ENCODE measurements around the gene NDUFB11. TPM values are rescaled to one million over a fixed set of nuclear protein-coding genes. Genes with fewer than 3 reads are reported as not detected.

The NDUFB11 gene
- total and polyA plus RNA-seq, 9 of the 15 experiments (the other 6 are each of a cell fraction or from before 2014, with no cell fraction given) = 20.9 to 269 (median 86.8) TPM

DNA sequence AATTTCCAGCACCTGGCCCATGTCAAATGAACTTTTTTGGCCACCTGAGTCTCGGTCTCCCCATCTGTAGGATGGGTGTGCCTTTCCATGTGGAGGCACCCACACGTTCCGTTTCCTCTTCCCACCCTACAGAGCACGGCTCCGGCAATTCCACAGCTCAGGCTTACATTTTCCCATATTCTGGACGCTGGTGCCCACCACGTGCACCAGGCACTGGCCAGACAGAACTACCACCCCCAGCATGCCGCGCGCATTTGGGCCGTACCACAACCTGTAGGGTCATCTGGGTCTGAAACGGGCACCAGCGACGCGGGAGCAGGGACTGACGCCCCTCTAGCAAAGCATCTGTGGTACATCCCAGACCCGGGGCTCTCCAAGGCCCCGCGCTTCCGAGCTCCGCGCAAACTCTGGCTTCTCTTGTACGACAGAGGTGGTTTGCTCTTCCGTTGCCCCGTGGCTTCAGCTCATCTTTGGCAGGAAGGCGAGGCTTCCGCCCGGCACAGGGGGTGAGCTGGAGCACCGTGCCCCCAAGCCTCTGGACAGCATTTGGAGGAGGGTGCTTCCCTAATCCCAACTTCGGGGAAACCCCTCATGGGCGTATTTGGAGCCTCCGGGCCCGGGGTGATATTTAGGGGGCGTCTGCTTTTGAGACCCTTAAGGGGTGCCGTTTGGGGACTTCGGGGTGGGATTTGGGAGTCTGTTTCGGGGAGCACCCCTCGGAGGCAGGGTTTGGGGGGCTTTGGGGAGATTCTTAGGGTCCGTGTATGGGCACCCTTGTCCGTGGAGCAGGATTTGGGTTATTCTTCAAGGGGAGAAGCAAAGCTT lies 46.2 kb upstream of the NDUFB11 start:
- no peaks in the 10 kb centered on the region for H3K9me1 ChIP-seq (ENCODE audit: control insufficient read depth, insufficient read depth, low read length)
- peak overlapping the region; percentile 81 for H2AFZ ChIP-seq (ENCODE audit: low read depth, low read length)
- FAIRE-seq (peak; percentile 65), DNase-seq (ENCODE audit: extremely low read depth in 1 of 4, low spot score in 3 of 4) (peak; percentile 77 to 84 (median 79)), ATAC-seq (peak; percentile 77)
- peak overlapping the region; percentile 38; the same call in 2 of the 3 replicates for H3K27ac ChIP-seq (ENCODE audit: extremely low read depth, low read depth, low read length)
- H3K9me3 ChIP-seq (replicated peaks; ENCODE audit: control insufficient read depth, insufficient read depth, low read depth, low read length) = no peaks in the 10 kb centered on the region
- in situ Hi-C loops (cut with MboI) (loop anchor here (10.0 kb wide), 2 partner anchors 194 to 334 kb away; no protein-coding TSS in a partner anchor), intact Hi-C loops (cut with micrococcal nuclease) (loop anchor here (5.0 to 10.0 kb wide), 2 partner anchors 554 to 837 kb away; no protein-coding TSS in a partner anchor)
- ChIA-PET CTCF (ENCODE audit: low intra/inter-chr PET ratio) (interaction anchor here (0.5 to 0.6 kb wide), 3 partner anchors 234 to 333 kb away, joined by 3 to 4 read pairs (median 3); no protein-coding TSS in a partner anchor), POLR2A (interaction anchor here (0.6 to 1.3 kb wide), 5 partner anchors 16 to 323 kb away, joined by 3 to 4 read pairs (median 3); no protein-coding TSS in a partner anchor)
- H4K20me1 ChIP-seq (replicated peaks; ENCODE audit: control insufficient read depth, insufficient read depth, low read length) = 0 out of 2 replicates have a peak, but pooled peaks cover 4% of the 10 kb centered on the region
- 25% methylated on average over 23 of the region's 40 CpGs for WGBS (ENCODE audit: insufficient coverage, low coverage, missing lambda C conversion rate)
- peak overlapping the region; percentile 50 for H3K4me2 ChIP-seq (ENCODE audit: insufficient read depth, low read length)
- peak overlapping the region; percentile 48 for H3K4me3 ChIP-seq
- peak overlapping the region; percentile 40 to 89 for H3K9ac ChIP-seq (ENCODE audit: insufficient read depth in 1 of 2, low read depth in 2 of 2, low read length in 2 of 2)
- no TSS peak for BruUV-seq (replicated peaks)
- no peaks in the 10 kb centered on the region for H3K27me3 ChIP-seq (ENCODE audit: control insufficient read depth in 2 of 2, insufficient read depth in 2 of 2, low read length in 2 of 2)
- peaks cover 24% of the 10 kb centered on the region for H3K79me2 ChIP-seq (ENCODE audit: control insufficient read depth, insufficient read depth, low read length)
- peaks cover 4 to 25% of the 10 kb centered on the region in 2 experiments; a peak in 4 of 5 replicates for H3K4me1 ChIP-seq (replicated peaks in 1 of 2; ENCODE audit: control insufficient read depth in 2 of 2, insufficient read depth in 2 of 2, low read length in 2 of 2)
- H3K36me3 ChIP-seq (ENCODE audit: control insufficient read depth, insufficient read depth, low read length) = peaks cover 21% of the 10 kb centered on the region; the same call in 1 of the 3 replicates
- no peak for TF ChIP-seq YBX1 (IDR thresholded peaks at IDR 0.05)
- no peak for TF ChIP-seq C11orf30 (IDR thresholded peaks at IDR 0.05; ENCODE audit: low read depth)
- TF ChIP-seq, protein P1, sequence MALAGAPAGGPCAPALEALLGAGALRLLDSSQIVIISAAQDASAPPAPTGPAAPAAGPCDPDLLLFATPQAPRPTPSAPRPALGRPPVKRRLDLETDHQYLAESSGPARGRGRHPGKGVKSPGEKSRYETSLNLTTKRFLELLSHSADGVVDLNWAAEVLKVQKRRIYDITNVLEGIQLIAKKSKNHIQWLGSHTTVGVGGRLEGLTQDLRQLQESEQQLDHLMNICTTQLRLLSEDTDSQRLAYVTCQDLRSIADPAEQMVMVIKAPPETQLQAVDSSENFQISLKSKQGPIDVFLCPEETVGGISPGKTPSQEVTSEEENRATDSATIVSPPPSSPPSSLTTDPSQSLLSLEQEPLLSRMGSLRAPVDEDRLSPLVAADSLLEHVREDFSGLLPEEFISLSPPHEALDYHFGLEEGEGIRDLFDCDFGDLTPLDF (CRISPR knock-in tag; IDR thresholded peaks at IDR 0.05) = no peak
- no peak for TF ChIP-seq OTX1 (CRISPR knock-in tag; IDR thresholded peaks at IDR 0.05)
- TF ChIP-seq ZNF140 (CRISPR knock-in tag; IDR thresholded peaks at IDR 0.05) = no peak
- no peak for TF ChIP-seq RBM14 (IDR thresholded peaks at IDR 0.05; ENCODE audit: borderline replicate concordance, insufficient read depth, low read depth, low read length)
- TF ChIP-seq, protein P2, sequence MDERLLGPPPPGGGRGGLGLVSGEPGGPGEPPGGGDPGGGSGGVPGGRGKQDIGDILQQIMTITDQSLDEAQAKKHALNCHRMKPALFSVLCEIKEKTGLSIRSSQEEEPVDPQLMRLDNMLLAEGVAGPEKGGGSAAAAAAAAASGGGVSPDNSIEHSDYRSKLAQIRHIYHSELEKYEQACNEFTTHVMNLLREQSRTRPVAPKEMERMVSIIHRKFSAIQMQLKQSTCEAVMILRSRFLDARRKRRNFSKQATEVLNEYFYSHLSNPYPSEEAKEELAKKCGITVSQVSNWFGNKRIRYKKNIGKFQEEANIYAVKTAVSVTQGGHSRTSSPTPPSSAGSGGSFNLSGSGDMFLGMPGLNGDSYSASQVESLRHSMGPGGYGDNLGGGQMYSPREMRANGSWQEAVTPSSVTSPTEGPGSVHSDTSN (CRISPR knock-in tag; IDR thresholded peaks at IDR 0.05; ENCODE audit: low read depth) = no peak
- TF ChIP-seq, protein P2 (tag; conservative IDR thresholded peaks at IDR 0.05; ENCODE audit: low read depth) = no peak
- TF ChIP-seq FIP1L1 (IDR thresholded peaks at IDR 0.05; ENCODE audit: low read depth, low read length, poor library complexity, severe bottlenecking) = no peak
- TF ChIP-seq HDAC3 (IDR thresholded peaks at IDR 0.05; ENCODE audit: borderline replicate concordance, partially characterized antibody) = no peak
- TF ChIP-seq, protein P3, sequence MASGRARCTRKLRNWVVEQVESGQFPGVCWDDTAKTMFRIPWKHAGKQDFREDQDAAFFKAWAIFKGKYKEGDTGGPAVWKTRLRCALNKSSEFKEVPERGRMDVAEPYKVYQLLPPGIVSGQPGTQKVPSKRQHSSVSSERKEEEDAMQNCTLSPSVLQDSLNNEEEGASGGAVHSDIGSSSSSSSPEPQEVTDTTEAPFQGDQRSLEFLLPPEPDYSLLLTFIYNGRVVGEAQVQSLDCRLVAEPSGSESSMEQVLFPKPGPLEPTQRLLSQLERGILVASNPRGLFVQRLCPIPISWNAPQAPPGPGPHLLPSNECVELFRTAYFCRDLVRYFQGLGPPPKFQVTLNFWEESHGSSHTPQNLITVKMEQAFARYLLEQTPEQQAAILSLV (tag; IDR thresholded peaks at IDR 0.05) = no peak
- TF ChIP-seq, protein P4, sequence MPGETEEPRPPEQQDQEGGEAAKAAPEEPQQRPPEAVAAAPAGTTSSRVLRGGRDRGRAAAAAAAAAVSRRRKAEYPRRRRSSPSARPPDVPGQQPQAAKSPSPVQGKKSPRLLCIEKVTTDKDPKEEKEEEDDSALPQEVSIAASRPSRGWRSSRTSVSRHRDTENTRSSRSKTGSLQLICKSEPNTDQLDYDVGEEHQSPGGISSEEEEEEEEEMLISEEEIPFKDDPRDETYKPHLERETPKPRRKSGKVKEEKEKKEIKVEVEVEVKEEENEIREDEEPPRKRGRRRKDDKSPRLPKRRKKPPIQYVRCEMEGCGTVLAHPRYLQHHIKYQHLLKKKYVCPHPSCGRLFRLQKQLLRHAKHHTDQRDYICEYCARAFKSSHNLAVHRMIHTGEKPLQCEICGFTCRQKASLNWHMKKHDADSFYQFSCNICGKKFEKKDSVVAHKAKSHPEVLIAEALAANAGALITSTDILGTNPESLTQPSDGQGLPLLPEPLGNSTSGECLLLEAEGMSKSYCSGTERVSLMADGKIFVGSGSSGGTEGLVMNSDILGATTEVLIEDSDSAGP (CRISPR knock-in tag; IDR thresholded peaks at IDR 0.05) = no peak
- TF ChIP-seq MEIS2 (IDR thresholded peaks at IDR 0.05; ENCODE audit: partially characterized antibody) = no peak
- TF ChIP-seq POLR2AphosphoS2 (IDR thresholded peaks at IDR 0.05; ENCODE audit: low read length) = no peak
